HepG2 (cell line): ENCODE data around the gene PHF14. TPM values are rescaled to one million over a fixed set of nuclear protein-coding genes. Genes with fewer than 3 reads are reported as not detected.

Source experiments
- ATAC-seq: fragments of 200-7000 bp; cut with Tn5 transposase; 3 replicates; pipeline ENCODE4 v1.9.1; 2020; ENCODE audit warnings: mild to moderate bottlenecking, moderate library complexity
- BruUV-seq: library from RNA; stranded (reverse); fragments of 400-500 nt; replicated peaks from 2 replicates; lab custom pipeline; 2021; lab: Mats Ljungman, UMichigan
- CTCF ChIA-PET: fragments of 300-600 bp; formaldehyde crosslinking; extraction: SDS; loops from one replicate; lab custom pipeline; 2021; ENCODE audit warnings: low total read pairs, inconsistent platforms, low intra/inter-chr PET ratio; lab: Yijun Ruan, JAX
- POLR2A ChIA-PET: fragments of 350-600 bp; sonication (Branson Sonifier 250); formaldehyde crosslinking; loops from one replicate; lab custom pipeline; 2020; ENCODE audit warnings: antibody characterized with exemption, inconsistent platforms; lab: Yijun Ruan, JAX
- DNase-seq: peaks from one replicate; pipeline ENCODE4 v3.0.0-alpha.2; 2015; ENCODE audit warnings: low spot score
- FAIRE-seq: peaks from 3 replicates; lab custom pipeline; 2011; peaks lifted over from hg19 to GRCh38; lab: Jason Lieb, UNC
- H2AFZ ChIP-seq: one replicate; pipeline ENCODE4 v1.6.1; 2011; ENCODE audit warnings: low read length, inconsistent platforms
- H3K27ac ChIP-seq: fragments of 300-600 bp; 3 replicates; pipeline ENCODE4 v1.8.0; 2011; ENCODE audit warnings: mixed run types, mild to moderate bottlenecking, mixed read lengths, low read length, inconsistent platforms; ENCODE audit not compliant: insufficient read depth; ENCODE audit errors: extremely low read length
- H3K27me3 ChIP-seq, 2 experiments: fragments of 200-600 bp in 1 of 2; 2 replicates in 1 of 2; 3 replicates in 1 of 2; pipeline versions ENCODE4 v1.6.0 to v1.8.0; 2011; ENCODE audit warnings: low read length in 2 of 2, mild to moderate bottlenecking in 2 of 2, moderate library complexity in 2 of 2, inconsistent platforms in 1 of 2; ENCODE audit not compliant: insufficient read depth in 2 of 2, control insufficient read depth in 1 of 2
- H3K36me3 ChIP-seq, 2 experiments: fragments of 200-600 bp in 1 of 2; replicated peaks in 1 of 2; 2 replicates in 1 of 2; 3 replicates in 1 of 2; pipeline versions ENCODE4 v1.5.1 to v1.8.0; 2011; ENCODE audit warnings: low read length in 2 of 2, inconsistent platforms in 1 of 2; ENCODE audit not compliant: insufficient read depth in 2 of 2, control insufficient read depth in 1 of 2
- H3K4me1 ChIP-seq: 2 replicates; pipeline ENCODE4 v1.5.1; 2012; ENCODE audit warnings: low read length, inconsistent platforms; ENCODE audit not compliant: insufficient read depth
- H3K4me2 ChIP-seq: 2 replicates; pipeline ENCODE4 v1.6.0; 2011; ENCODE audit warnings: low read depth, low read length, inconsistent platforms
- H3K4me3 ChIP-seq, 3 experiments: fragments of 200-600 bp in 1 of 3; sonication (generic), shearing (Covaris generic) in 1 of 3; replicated peaks in 1 of 3; 2 replicates each; pipeline ENCODE4 v1.5.1; 2011 to 2016; ENCODE audit warnings: low read length in 3 of 3, inconsistent platforms in 2 of 3, low read depth in 2 of 3, mild to moderate bottlenecking in 2 of 3, control low read depth in 1 of 3, mixed read lengths in 1 of 3; ENCODE audit not compliant: insufficient read depth in 1 of 3
- H3K79me2 ChIP-seq: one replicate; pipeline ENCODE4 v1.6.1; 2011; ENCODE audit warnings: low read length, inconsistent platforms; ENCODE audit not compliant: insufficient read depth
- H3K9ac ChIP-seq: 2 replicates; pipeline ENCODE4 v1.6.0; 2011; ENCODE audit warnings: mild to moderate bottlenecking, low read depth, low read length, inconsistent platforms; ENCODE audit not compliant: insufficient read depth
- H3K9me3 ChIP-seq: 2 replicates; pipeline ENCODE4 v1.5.1; 2012; ENCODE audit warnings: mild to moderate bottlenecking, low read length
- H4K20me1 ChIP-seq: 2 replicates; pipeline ENCODE4 v1.6.0; 2011; ENCODE audit warnings: inconsistent platforms, mild to moderate bottlenecking, low read length, moderate library complexity; ENCODE audit not compliant: insufficient read depth
- CHD4 ChIP-seq: fragments of 200-600 bp; sonication (generic); IDR thresholded peaks from 2 replicates; pipeline ENCODE4 v1.7.0; 2017; ENCODE audit warnings: mild to moderate bottlenecking, low read length, borderline replicate concordance
- DMAP1 ChIP-seq: IDR thresholded peaks from 2 replicates; pipeline ENCODE4 v1.6.1; 2016
- ELF1 ChIP-seq: sonication (generic); formaldehyde crosslinking; IDR thresholded peaks from 2 replicates; pipeline ENCODE4 v1.4.0; 2020; ENCODE audit warnings: missing genetic modification reagents
- FOSL2 ChIP-seq: sonication (generic); formaldehyde crosslinking; IDR thresholded peaks from 2 replicates; pipeline ENCODE4 v1.4.0; 2020; ENCODE audit warnings: missing genetic modification reagents
- MAFG ChIP-seq: sonication (generic); formaldehyde crosslinking; IDR thresholded peaks from 2 replicates; pipeline ENCODE4 v1.5.1; 2020; ENCODE audit warnings: mild to moderate bottlenecking, missing genetic modification reagents
- MBD4 ChIP-seq: IDR thresholded peaks from 2 replicates; pipeline ENCODE4 v1.6.1; 2012; ENCODE audit warnings: low read length, inconsistent platforms, borderline replicate concordance
- PATZ1 ChIP-seq: sonication (generic); formaldehyde crosslinking; IDR thresholded peaks from 2 replicates; pipeline ENCODE4 v1.4.0; 2020; ENCODE audit warnings: missing genetic modification reagents
- SIX1 ChIP-seq: sonication (generic); formaldehyde crosslinking; IDR thresholded peaks from 2 replicates; pipeline ENCODE4 v1.4.0; 2020; ENCODE audit warnings: missing genetic modification reagents, borderline replicate concordance
- TGIF2 ChIP-seq: IDR thresholded peaks from 2 replicates; pipeline ENCODE4 v1.6.1; 2016; ENCODE audit warnings: control low read depth, missing compliant biosample characterization
- ZNF224 ChIP-seq: sonication (generic); formaldehyde crosslinking; IDR thresholded peaks from 2 replicates; pipeline ENCODE4 v1.5.0; 2020; ENCODE audit warnings: mild to moderate bottlenecking, missing genetic modification reagents
- ZNF660 ChIP-seq: sonication (generic); formaldehyde crosslinking; IDR thresholded peaks from 2 replicates; pipeline ENCODE4 v1.5.1; 2020; ENCODE audit warnings: mild to moderate bottlenecking, low read depth, missing genetic modification reagents, borderline replicate concordance
- ZNF674 ChIP-seq: sonication (generic); formaldehyde crosslinking; IDR thresholded peaks from 2 replicates; pipeline ENCODE4 v1.5.0; 2020; ENCODE audit warnings: low read depth, mild to moderate bottlenecking, missing genetic modification reagents
- ZNF790 ChIP-seq: sonication (generic); formaldehyde crosslinking; IDR thresholded peaks from 2 replicates; pipeline ENCODE4 v1.8.0; 2022; ENCODE audit warnings: missing genetic modification reagents, mild to moderate bottlenecking, borderline replicate concordance
- WGBS: methylation state at CpG from one replicate; pipeline ENCODE4 v1.1.6; 2017; ENCODE audit warnings: low lambda C conversion rate; 5-methylcytosine and 5-hydroxymethylcytosine counted together
- in situ Hi-C: cut with HindIII; loops from 2 replicates; pipeline ENCODE4 v1.10.0; 2017; ENCODE audit warnings: low pct_unique_long_range_greater_than_20kb; ENCODE audit not compliant: extremely low pct_ligation_motif_present
- intact Hi-C: fragments of 100-400 bp; cut with micrococcal nuclease; formaldehyde crosslinking; loops from one replicate; pipeline ENCODE4 v1.10.0; 2022; ENCODE audit not compliant: unreplicated experiment
- polyA plus RNA-seq, 8 experiments: library from polyadenylated mRNA; depleted of rRNA in 3 of 8; stranded (reverse) in 7 of 8; unstranded in 1 of 8; fragments of >200 nt; fragmentation: Illumina TruSeq in 4 of 8; extraction: Trizol in 4 of 8; gene quantifications; 2 replicates each; pipeline versions ENCODE4 v1.2.1 to v1.2.3, GENCODE V29; 2011 to 2016; ENCODE audit warnings: low read depth in 4 of 8, missing spikeins in 1 of 8, mixed read lengths in 1 of 8; ENCODE audit not compliant: insufficient read depth in 1 of 8
- total RNA-seq, 5 experiments: library from RNA; depleted of rRNA; stranded (reverse); fragments of >200 nt; fragmentation: Illumina TruSeq; extraction: Trizol; gene quantifications; 2 replicates each; pipeline ENCODE4 v1.2.3, GENCODE V29; 2016; ENCODE audit warnings: low read depth in 1 of 5
- TF ChIP-seq, protein P1 (sequence below): sonication (generic); formaldehyde crosslinking; IDR thresholded peaks from 2 replicates; pipeline ENCODE4 v1.8.0; 2022; ENCODE audit warnings: missing genetic modification reagents, mild to moderate bottlenecking, moderate library complexity, borderline replicate concordance

Gene PHF14
- total and polyA plus RNA-seq, 2 of the 13 experiments (the other 11 are each of a cell fraction or from before 2014, with no cell fraction given): 18.9 to 68.7 TPM

- intact Hi-C loops (no loop called here), in situ Hi-C loops (no loop called here)
- no TSS peak for BruUV-seq
- ChIA-PET POLR2A (no interaction called here), CTCF (no interaction called here)
- Histone ChIP-seq H3K9ac (no peak overlapping the region), H3K79me2 (no peaks in the 10 kb centered on the region), H4K20me1 (no peaks in the 10 kb centered on the region), H3K4me2 (no peak overlapping the region), H3K9me3 (no peaks in the 10 kb centered on the region), H3K4me1 (no peaks in the 10 kb centered on the region), H3K36me3 (no peaks in the 10 kb centered on the region), H3K27me3 (no peaks in the 10 kb centered on the region), H3K4me3 (no peak overlapping the region), H2AFZ (no peak overlapping the region), H3K27ac (no peak overlapping the region)
- no peak for ATAC-seq
- FAIRE-seq: no peak
- DNase-seq: no peak
- 7% methylated on average over 1 of the region's 1 CpG for WGBS
- TF ChIP-seq FOSL2 (CRISPR knock-in tag) (no peak), PATZ1 (CRISPR knock-in tag) (no peak), DMAP1 (no peak), ZNF674 (CRISPR knock-in tag) (no peak), TGIF2 (CRISPR knock-in tag) (no peak), ELF1 (CRISPR knock-in tag) (no peak), ZNF660 (no peak), ZNF224 (no peak), MAFG (no peak), ZNF790 (no peak), CHD4 (no peak), SIX1 (CRISPR knock-in tag) (no peak), MBD4 (no peak)
- TF ChIP-seq, protein P1, sequence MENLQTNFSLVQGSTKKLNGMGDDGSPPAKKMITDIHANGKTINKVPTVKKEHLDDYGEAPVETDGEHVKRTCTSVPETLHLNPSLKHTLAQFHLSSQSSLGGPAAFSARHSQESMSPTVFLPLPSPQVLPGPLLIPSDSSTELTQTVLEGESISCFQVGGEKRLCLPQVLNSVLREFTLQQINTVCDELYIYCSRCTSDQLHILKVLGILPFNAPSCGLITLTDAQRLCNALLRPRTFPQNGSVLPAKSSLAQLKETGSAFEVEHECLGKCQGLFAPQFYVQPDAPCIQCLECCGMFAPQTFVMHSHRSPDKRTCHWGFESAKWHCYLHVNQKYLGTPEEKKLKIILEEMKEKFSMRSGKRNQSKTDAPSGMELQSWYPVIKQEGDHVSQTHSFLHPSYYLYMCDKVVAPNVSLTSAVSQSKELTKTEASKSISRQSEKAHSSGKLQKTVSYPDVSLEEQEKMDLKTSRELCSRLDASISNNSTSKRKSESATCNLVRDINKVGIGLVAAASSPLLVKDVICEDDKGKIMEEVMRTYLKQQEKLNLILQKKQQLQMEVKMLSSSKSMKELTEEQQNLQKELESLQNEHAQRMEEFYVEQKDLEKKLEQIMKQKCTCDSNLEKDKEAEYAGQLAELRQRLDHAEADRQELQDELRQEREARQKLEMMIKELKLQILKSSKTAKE (CRISPR knock-in tag): no peak
Observed at GRCh38 chr7:11176985-11177555, 203.4 kb downstream of the PHF14 start.
